Loucy (cell line): ENCODE results near the gene HSPG2.

ENCODE experiments used
- EZH2phosphoT487 ChIP-seq: fragments of 200-600 bp; IDR thresholded peaks from 2 replicates; pipeline ENCODE4 v1.6.1; 2018; ENCODE audit warnings: antibody characterized with exemption, mild to moderate bottlenecking, moderate library complexity, borderline replicate concordance
- TF ChIP-seq, protein P1 (sequence below): fragments of 200-600 bp; sonication (generic); conservative IDR thresholded peaks from 2 replicates; pipeline ENCODE4 v1.5.1; 2014; ENCODE audit warnings: mild to moderate bottlenecking, antibody characterized with exemption, low read length

DNA sequence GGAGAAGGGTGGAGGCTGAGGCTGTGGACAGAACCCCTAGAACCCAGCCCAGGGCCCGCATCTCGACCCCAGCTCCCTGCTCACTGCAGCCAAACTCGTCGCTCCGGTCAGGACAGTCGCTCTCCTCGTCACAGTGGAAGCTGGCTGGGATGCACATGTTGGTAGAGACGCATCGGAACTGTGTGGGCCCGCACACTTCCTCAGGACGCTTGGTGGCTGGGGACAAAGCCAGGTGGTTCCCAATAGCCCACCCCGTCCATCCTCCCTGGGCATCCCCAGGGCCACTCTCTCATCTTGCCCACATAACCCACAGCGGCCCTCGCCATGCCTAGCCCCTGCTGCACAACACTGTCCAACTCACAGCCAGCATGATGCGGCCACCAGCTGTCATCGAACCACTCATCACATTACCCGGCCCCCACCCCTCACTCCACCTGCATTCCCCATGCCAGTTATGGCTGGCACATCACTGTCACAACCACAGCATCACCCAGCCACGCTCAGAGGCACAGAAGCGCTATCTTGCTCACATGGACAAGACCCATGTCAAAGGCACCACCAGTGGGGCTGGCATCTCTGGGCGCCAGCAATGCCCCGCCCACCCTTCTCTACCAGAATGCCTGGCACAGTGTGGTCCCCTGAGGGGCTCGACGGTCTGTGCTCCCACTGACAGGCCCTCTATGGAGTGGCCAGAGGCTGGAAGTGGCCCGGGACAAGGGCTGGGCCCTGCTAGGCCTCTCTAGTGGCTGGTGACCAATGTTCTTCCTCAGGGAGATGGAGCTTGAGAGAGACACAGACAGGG, 51.7 kb downstream of the HSPG2 start:
- TF ChIP-seq, protein P1, sequence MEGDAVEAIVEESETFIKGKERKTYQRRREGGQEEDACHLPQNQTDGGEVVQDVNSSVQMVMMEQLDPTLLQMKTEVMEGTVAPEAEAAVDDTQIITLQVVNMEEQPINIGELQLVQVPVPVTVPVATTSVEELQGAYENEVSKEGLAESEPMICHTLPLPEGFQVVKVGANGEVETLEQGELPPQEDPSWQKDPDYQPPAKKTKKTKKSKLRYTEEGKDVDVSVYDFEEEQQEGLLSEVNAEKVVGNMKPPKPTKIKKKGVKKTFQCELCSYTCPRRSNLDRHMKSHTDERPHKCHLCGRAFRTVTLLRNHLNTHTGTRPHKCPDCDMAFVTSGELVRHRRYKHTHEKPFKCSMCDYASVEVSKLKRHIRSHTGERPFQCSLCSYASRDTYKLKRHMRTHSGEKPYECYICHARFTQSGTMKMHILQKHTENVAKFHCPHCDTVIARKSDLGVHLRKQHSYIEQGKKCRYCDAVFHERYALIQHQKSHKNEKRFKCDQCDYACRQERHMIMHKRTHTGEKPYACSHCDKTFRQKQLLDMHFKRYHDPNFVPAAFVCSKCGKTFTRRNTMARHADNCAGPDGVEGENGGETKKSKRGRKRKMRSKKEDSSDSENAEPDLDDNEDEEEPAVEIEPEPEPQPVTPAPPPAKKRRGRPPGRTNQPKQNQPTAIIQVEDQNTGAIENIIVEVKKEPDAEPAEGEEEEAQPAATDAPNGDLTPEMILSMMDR: no peak
- no peak for TF ChIP-seq EZH2phosphoT487
